GM23338 (cell line): ENCODE measurements around the gene PCK2. TPM values are rescaled to one million over a fixed set of nuclear protein-coding genes. Genes with fewer than 3 reads are reported as not detected.

Source experiments
- ATAC-seq: fragments of 200-7000 bp; cut with Tn5 transposase; 3 replicates; pipeline ENCODE4 v1.9.1; 2020
- DNase-seq: peaks from one replicate; pipeline ENCODE4 v3.0.0-alpha.2; 2015; ENCODE audit warnings: low spot score
- H2AFZ ChIP-seq: fragments of 200-600 bp; sonication (generic); 2 replicates; pipeline ENCODE4 v1.8.0; 2016; ENCODE audit warnings: antibody characterized with exemption, mild to moderate bottlenecking, moderate library complexity
- H3F3A ChIP-seq: fragments of 200-600 bp; sonication (generic); replicated peaks from 2 replicates; pipeline ENCODE4 v1.8.0; 2017; ENCODE audit warnings: antibody characterized with exemption, mixed run types, low read depth
- H3K27ac ChIP-seq: fragments of 200-600 bp; sonication (generic); 2 replicates; pipeline ENCODE4 v1.6.1; 2016; ENCODE audit warnings: low read depth
- H3K27me3 ChIP-seq: fragments of 200-600 bp; sonication (generic); 2 replicates; pipeline ENCODE4 v1.8.0; 2016; ENCODE audit warnings: mild to moderate bottlenecking, mixed run types, moderate library complexity; ENCODE audit not compliant: insufficient read depth
- H3K36me3 ChIP-seq: fragments of 200-600 bp; sonication (generic); 2 replicates; pipeline ENCODE4 v1.8.0; 2016; ENCODE audit warnings: mild to moderate bottlenecking; ENCODE audit not compliant: insufficient read depth
- H3K4me1 ChIP-seq: fragments of 200-600 bp; sonication (generic); 2 replicates; pipeline ENCODE4 v1.8.0; 2016; ENCODE audit warnings: mild to moderate bottlenecking, moderate library complexity; ENCODE audit not compliant: insufficient read depth
- H3K4me2 ChIP-seq: fragments of 200-600 bp; sonication (generic); 2 replicates; pipeline ENCODE4 v1.7.1; 2017; ENCODE audit warnings: mixed run types
- H3K4me3 ChIP-seq: fragments of 200-600 bp; sonication (generic); 2 replicates; pipeline ENCODE4 v1.6.1; 2016; ENCODE audit warnings: mixed run types
- H3K79me2 ChIP-seq: fragments of 200-600 bp; sonication (generic); replicated peaks from 2 replicates; pipeline ENCODE4 v1.8.0; 2017; ENCODE audit warnings: mild to moderate bottlenecking; ENCODE audit not compliant: insufficient read depth
- H3K9me2 ChIP-seq: fragments of 200-600 bp; sonication (generic); 2 replicates; pipeline ENCODE4 v1.8.0; 2017; ENCODE audit not compliant: insufficient read depth
- H4K20me1 ChIP-seq: fragments of 200-600 bp; sonication (generic); replicated peaks from 2 replicates; pipeline ENCODE4 v1.8.0; 2017; ENCODE audit warnings: mild to moderate bottlenecking; ENCODE audit not compliant: insufficient read depth
- H3K27ac Mint-ChIP-seq: 2 replicates; pipeline ENCODE4 v1.8.0; 2020; ENCODE audit warnings: inconsistent platforms, mild to moderate bottlenecking, moderate library complexity, mixed read lengths
- H3K27me3 Mint-ChIP-seq: 3 replicates; pipeline ENCODE4 v1.8.0; 2022; ENCODE audit warnings: low read depth, mild to moderate bottlenecking, moderate library complexity, mixed read lengths, inconsistent platforms; ENCODE audit not compliant: insufficient read depth, poor library complexity
- H3K36me3 Mint-ChIP-seq: 3 replicates; pipeline ENCODE4 v1.8.0; 2021; ENCODE audit warnings: low read depth, mild to moderate bottlenecking, inconsistent platforms, moderate library complexity, mixed read lengths
- H3K4me1 Mint-ChIP-seq: 3 replicates; pipeline ENCODE4 v1.8.0; 2020; ENCODE audit warnings: mild to moderate bottlenecking, inconsistent platforms, mixed read lengths
- H3K4me3 Mint-ChIP-seq: 3 replicates; pipeline ENCODE4 v1.8.0; 2021; ENCODE audit warnings: moderate library complexity, mild to moderate bottlenecking, inconsistent platforms, mixed read lengths
- H3K9me3 Mint-ChIP-seq: 3 replicates; pipeline ENCODE4 v1.8.0; 2020; ENCODE audit warnings: moderate library complexity, mild to moderate bottlenecking, inconsistent platforms, mixed read lengths
- CREB1 ChIP-seq: fragments of 250-450 bp; sonication (Bioruptor Pico); IDR thresholded peaks from 2 replicates; pipeline ENCODE4 v1.5.0; 2020; ENCODE audit warnings: low read depth, mild to moderate bottlenecking, moderate library complexity
- ETS1 ChIP-seq: IDR thresholded peaks from 2 replicates; pipeline ENCODE4 v1.6.1; 2016; ENCODE audit warnings: antibody characterized with exemption
- EZH2 ChIP-seq: fragments of 200-600 bp; sonication (generic); IDR thresholded peaks from one replicate; pipeline ENCODE4 v1.8.0; 2017; ENCODE audit warnings: antibody characterized with exemption, mild to moderate bottlenecking, low read depth; ENCODE audit not compliant: unreplicated experiment
- EZH2phosphoT487 ChIP-seq: fragments of 200-600 bp; sonication (generic); IDR thresholded peaks from one replicate; pipeline ENCODE4 v1.8.1; 2018; ENCODE audit warnings: antibody characterized with exemption; ENCODE audit not compliant: unreplicated experiment
- NANOG ChIP-seq: IDR thresholded peaks from 2 replicates; pipeline ENCODE4 v1.6.1; 2016; ENCODE audit warnings: antibody characterized with exemption, borderline replicate concordance
- POLR2AphosphoS5 ChIP-seq: IDR thresholded peaks from 2 replicates; pipeline ENCODE4 v1.6.1; 2016; ENCODE audit warnings: antibody characterized with exemption, low read depth
- REST ChIP-seq: IDR thresholded peaks from one replicate; pipeline ENCODE4 v1.6.1; 2018; ENCODE audit warnings: antibody characterized with exemption; ENCODE audit not compliant: unreplicated experiment
- STAT1 ChIP-seq: IDR thresholded peaks from one replicate; pipeline ENCODE4 v1.6.1; 2016; ENCODE audit warnings: antibody characterized with exemption; ENCODE audit not compliant: unreplicated experiment
- ZNF114 ChIP-seq: fragments of 250-450 bp; sonication (Bioruptor Pico); IDR thresholded peaks from 2 replicates; pipeline ENCODE4 v1.5.0; 2020; ENCODE audit warnings: mild to moderate bottlenecking, moderate library complexity
- ZNF331 ChIP-seq: fragments of 250-450 bp; sonication (Bioruptor Pico); IDR thresholded peaks from 2 replicates; pipeline ENCODE4 v1.5.0; 2020; ENCODE audit warnings: low read depth, mild to moderate bottlenecking, moderate library complexity
- polyA plus RNA-seq: library from polyadenylated mRNA; unstranded; fragments of >200 nt; fragmentation: Nextera tagmentation; extraction: Ambion mirVana; gene quantifications from 2 replicates; pipeline ENCODE4 v1.2.1, GENCODE V29; 2016
- total RNA-seq: library from RNA; depleted of rRNA; stranded (reverse); fragments of >200 nt; shearing (Covaris generic); gene quantifications from 2 replicates; pipeline ENCODE4 v1.2.3, GENCODE V29; 2014
- TF ChIP-seq, protein P1 (sequence below): fragments of 250-450 bp; sonication (Bioruptor Pico); IDR thresholded peaks from 2 replicates; pipeline ENCODE4 v1.5.0; 2020; ENCODE audit warnings: mild to moderate bottlenecking, moderate library complexity

Gene PCK2
- total and polyA plus RNA-seq, 2 experiments from 2014 or later = 53.5 to 103 TPM

GRCh38 chr14:24075485-24076301 is 18.4 kb upstream of the PCK2 start:
- peaks cover 15% of the 10 kb centered on the region for H3K4me1 ChIP-seq
- H3F3A ChIP-seq = peaks cover 12% of the 10 kb centered on the region; the same call in 1 of the 2 replicates
- no peaks in the 10 kb centered on the region for H3K79me2 ChIP-seq
- TF ChIP-seq REST (no peak), EZH2phosphoT487 (no peak), CREB1 (CRISPR knock-in tag) (no peak), EZH2 (no peak), POLR2AphosphoS5 (no peak), ZNF331 (CRISPR knock-in tag) (no peak), NANOG (no peak), ZNF114 (CRISPR knock-in tag) (no peak), STAT1 (no peak), ETS1 (no peak)
- TF ChIP-seq, protein P1, sequence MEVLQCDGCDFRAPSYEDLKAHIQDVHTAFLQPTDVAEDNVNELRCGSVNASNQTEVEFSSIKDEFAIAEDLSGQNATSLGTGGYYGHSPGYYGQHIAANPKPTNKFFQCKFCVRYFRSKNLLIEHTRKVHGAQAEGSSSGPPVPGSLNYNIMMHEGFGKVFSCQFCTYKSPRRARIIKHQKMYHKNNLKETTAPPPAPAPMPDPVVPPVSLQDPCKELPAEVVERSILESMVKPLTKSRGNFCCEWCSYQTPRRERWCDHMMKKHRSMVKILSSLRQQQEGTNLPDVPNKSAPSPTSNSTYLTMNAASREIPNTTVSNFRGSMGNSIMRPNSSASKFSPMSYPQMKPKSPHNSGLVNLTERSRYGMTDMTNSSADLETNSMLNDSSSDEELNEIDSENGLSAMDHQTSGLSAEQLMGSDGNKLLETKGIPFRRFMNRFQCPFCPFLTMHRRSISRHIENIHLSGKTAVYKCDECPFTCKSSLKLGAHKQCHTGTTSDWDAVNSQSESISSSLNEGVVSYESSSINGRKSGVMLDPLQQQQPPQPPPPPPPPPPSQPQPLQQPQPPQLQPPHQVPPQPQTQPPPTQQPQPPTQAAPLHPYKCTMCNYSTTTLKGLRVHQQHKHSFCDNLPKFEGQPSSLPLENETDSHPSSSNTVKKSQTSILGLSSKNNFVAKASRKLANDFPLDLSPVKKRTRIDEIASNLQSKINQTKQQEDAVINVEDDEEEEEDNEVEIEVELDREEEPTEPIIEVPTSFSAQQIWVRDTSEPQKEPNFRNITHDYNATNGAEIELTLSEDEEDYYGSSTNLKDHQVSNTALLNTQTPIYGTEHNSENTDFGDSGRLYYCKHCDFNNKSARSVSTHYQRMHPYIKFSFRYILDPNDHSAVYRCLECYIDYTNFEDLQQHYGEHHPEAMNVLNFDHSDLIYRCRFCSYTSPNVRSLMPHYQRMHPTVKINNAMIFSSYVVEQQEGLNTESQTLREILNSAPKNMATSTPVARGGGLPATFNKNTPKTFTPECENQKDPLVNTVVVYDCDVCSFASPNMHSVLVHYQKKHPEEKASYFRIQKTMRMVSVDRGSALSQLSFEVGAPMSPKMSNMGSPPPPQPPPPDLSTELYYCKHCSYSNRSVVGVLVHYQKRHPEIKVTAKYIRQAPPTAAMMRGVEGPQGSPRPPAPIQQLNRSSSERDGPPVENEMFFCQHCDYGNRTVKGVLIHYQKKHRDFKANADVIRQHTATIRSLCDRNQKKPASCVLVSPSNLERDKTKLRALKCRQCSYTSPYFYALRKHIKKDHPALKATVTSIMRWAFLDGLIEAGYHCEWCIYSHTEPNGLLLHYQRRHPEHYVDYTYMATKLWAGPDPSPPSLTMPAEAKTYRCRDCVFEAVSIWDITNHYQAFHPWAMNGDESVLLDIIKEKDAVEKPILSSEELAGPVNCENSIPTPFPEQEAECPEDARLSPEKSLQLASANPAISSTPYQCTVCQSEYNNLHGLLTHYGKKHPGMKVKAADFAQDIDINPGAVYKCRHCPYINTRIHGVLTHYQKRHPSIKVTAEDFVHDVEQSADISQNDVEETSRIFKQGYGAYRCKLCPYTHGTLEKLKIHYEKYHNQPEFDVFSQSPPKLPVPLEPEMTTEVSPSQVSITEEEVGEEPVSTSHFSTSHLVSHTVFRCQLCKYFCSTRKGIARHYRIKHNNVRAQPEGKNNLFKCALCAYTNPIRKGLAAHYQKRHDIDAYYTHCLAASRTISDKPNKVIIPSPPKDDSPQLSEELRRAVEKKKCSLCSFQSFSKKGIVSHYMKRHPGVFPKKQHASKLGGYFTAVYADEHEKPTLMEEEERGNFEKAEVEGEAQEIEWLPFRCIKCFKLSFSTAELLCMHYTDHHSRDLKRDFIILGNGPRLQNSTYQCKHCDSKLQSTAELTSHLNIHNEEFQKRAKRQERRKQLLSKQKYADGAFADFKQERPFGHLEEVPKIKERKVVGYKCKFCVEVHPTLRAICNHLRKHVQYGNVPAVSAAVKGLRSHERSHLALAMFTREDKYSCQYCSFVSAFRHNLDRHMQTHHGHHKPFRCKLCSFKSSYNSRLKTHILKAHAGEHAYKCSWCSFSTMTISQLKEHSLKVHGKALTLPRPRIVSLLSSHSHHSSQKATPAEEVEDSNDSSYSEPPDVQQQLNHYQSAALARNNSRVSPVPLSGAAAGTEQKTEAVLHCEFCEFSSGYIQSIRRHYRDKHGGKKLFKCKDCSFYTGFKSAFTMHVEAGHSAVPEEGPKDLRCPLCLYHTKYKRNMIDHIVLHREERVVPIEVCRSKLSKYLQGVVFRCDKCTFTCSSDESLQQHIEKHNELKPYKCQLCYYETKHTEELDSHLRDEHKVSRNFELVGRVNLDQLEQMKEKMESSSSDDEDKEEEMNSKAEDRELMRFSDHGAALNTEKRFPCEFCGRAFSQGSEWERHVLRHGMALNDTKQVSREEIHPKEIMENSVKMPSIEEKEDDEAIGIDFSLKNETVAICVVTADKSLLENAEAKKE (CRISPR knock-in tag) = no peak
- H3K9me2 ChIP-seq = no peaks in the 10 kb centered on the region
- no peak overlapping the region for H3K27ac Mint-ChIP-seq
- H3K4me3 ChIP-seq = no peak overlapping the region
- ATAC-seq = no peak
- no peak overlapping the region for H3K4me2 ChIP-seq
- H3K27me3 Mint-ChIP-seq = peaks cover 22% of the 10 kb centered on the region
- no peaks in the 10 kb centered on the region for H3K36me3 ChIP-seq
- H4K20me1 ChIP-seq = no peaks in the 10 kb centered on the region
- H3K4me1 Mint-ChIP-seq = peaks cover 35% of the 10 kb centered on the region
- H3K27ac ChIP-seq = no peak overlapping the region
- no peak overlapping the region for H2AFZ ChIP-seq
- no peaks in the 10 kb centered on the region; the same call in 2 of the 3 replicates for H3K36me3 Mint-ChIP-seq
- H3K27me3 ChIP-seq = no peaks in the 10 kb centered on the region
- no peaks in the 10 kb centered on the region for H3K9me3 Mint-ChIP-seq
- no peak for DNase-seq
- no peak overlapping the region for H3K4me3 Mint-ChIP-seq
